Nephron progenitor cell (in vitro differentiated cells): ENCODE measurements around the gene MAPKAPK2.

Source experiments
- DNase-seq: peaks from one replicate; pipeline ENCODE4 v3.0.0; 2021
- H3K27ac Mint-ChIP-seq: 2 replicates; pipeline ENCODE4 v1.8.0; 2021; ENCODE audit warnings: mild to moderate bottlenecking, moderate library complexity, mixed read lengths
- H3K27me3 Mint-ChIP-seq: 2 replicates; pipeline ENCODE4 v1.8.0; 2021; ENCODE audit warnings: mild to moderate bottlenecking, low read depth, mixed read lengths; ENCODE audit not compliant: poor library complexity
- H3K36me3 Mint-ChIP-seq: 2 replicates; pipeline ENCODE4 v1.8.0; 2021; ENCODE audit warnings: low read depth, mixed read lengths
- H3K4me1 Mint-ChIP-seq: 2 replicates; pipeline ENCODE4 v1.8.0; 2021; ENCODE audit warnings: mixed read lengths
- H3K4me3 Mint-ChIP-seq: 2 replicates; pipeline ENCODE4 v1.8.0; 2021; ENCODE audit warnings: mild to moderate bottlenecking, moderate library complexity, mixed read lengths
- H3K9me3 Mint-ChIP-seq: 2 replicates; pipeline ENCODE4 v1.8.0; 2021; ENCODE audit warnings: mild to moderate bottlenecking, moderate library complexity, mixed read lengths
- CTCF ChIP-seq: fragments of 200-600 bp; sonication (generic); IDR thresholded peaks from 2 replicates; pipeline ENCODE4 v1.5.0; 2021; ENCODE audit warnings: antibody characterized with exemption

The MAPKAPK2 gene

GRCh38 chr1:206674236-206674635, 10.5 kb upstream of the MAPKAPK2 start:
- H3K27ac Mint-ChIP-seq = no peak overlapping the region
- H3K27me3 Mint-ChIP-seq = peaks cover 13% of the 10 kb centered on the region
- DNase-seq = no peak
- no peak for TF ChIP-seq CTCF
- H3K36me3 Mint-ChIP-seq = no peaks in the 10 kb centered on the region
- H3K4me1 Mint-ChIP-seq = peaks cover 10% of the 10 kb centered on the region
- no peaks in the 10 kb centered on the region for H3K9me3 Mint-ChIP-seq
- H3K4me3 Mint-ChIP-seq = no peak overlapping the region

GRCh38 chr1:206674745-206675175, 9.9 kb upstream of the MAPKAPK2 start:
- Mint-ChIP-seq H3K9me3 (no peaks in the 10 kb centered on the region), H3K27me3 (peaks cover 18% of the 10 kb centered on the region), H3K27ac (no peak overlapping the region), H3K4me3 (no peak overlapping the region), H3K4me1 (peaks cover 10% of the 10 kb centered on the region), H3K36me3 (no peaks in the 10 kb centered on the region)
- TF ChIP-seq CTCF = no peak
- no peak for DNase-seq

- peaks cover 22% of the 10 kb centered on the region for H3K27me3 Mint-ChIP-seq
- TF ChIP-seq CTCF = no peak
- H3K9me3 Mint-ChIP-seq = no peaks in the 10 kb centered on the region
- H3K4me1 Mint-ChIP-seq = peaks cover 10% of the 10 kb centered on the region
- H3K36me3 Mint-ChIP-seq = no peaks in the 10 kb centered on the region
- no peak for DNase-seq
- H3K27ac Mint-ChIP-seq = no peak overlapping the region
- H3K4me3 Mint-ChIP-seq = no peak overlapping the region
Observed at GRCh38 chr1:206676499-206676898, 8.2 kb upstream of the MAPKAPK2 start.

- no peak overlapping the region for H3K27ac Mint-ChIP-seq
- DNase-seq = no peak
- peaks cover 42% of the 10 kb centered on the region for H3K27me3 Mint-ChIP-seq
- no peak for TF ChIP-seq CTCF
- H3K4me1 Mint-ChIP-seq = peaks cover 10% of the 10 kb centered on the region
- H3K9me3 Mint-ChIP-seq = no peaks in the 10 kb centered on the region
- H3K36me3 Mint-ChIP-seq = no peaks in the 10 kb centered on the region
- no peak overlapping the region for H3K4me3 Mint-ChIP-seq
Observed at GRCh38 chr1:206678490-206678889, 6.2 kb upstream of the MAPKAPK2 start.

GRCh38 chr1:206679738-206680211, 4.9 kb upstream of the MAPKAPK2 start:
- Mint-ChIP-seq H3K4me3 (no peak overlapping the region), H3K36me3 (no peaks in the 10 kb centered on the region), H3K27ac (no peak overlapping the region), H3K4me1 (peaks cover 17% of the 10 kb centered on the region), H3K27me3 (peaks cover 54% of the 10 kb centered on the region), H3K9me3 (no peaks in the 10 kb centered on the region)
- no peak for TF ChIP-seq CTCF
- no peak for DNase-seq

- Mint-ChIP-seq H3K27me3 (peaks cover 54% of the 10 kb centered on the region), H3K4me3 (no peak overlapping the region), H3K4me1 (peaks cover 16% of the 10 kb centered on the region), H3K27ac (no peak overlapping the region), H3K9me3 (no peaks in the 10 kb centered on the region), H3K36me3 (no peaks in the 10 kb centered on the region)
- no peak for TF ChIP-seq CTCF
- no peak for DNase-seq
Observed at GRCh38 chr1:206680279-206680678, 4.4 kb upstream of the MAPKAPK2 start.
